Measurements from ENCODE around the gene KRTAP10-11. TPM values are rescaled to one million over a fixed set of nuclear protein-coding genes. Genes with fewer than 3 reads are reported as not detected.

KRTAP10-11 gene
- total RNA-seq, 4 donors from 2014 or later, result not detected

DNA sequence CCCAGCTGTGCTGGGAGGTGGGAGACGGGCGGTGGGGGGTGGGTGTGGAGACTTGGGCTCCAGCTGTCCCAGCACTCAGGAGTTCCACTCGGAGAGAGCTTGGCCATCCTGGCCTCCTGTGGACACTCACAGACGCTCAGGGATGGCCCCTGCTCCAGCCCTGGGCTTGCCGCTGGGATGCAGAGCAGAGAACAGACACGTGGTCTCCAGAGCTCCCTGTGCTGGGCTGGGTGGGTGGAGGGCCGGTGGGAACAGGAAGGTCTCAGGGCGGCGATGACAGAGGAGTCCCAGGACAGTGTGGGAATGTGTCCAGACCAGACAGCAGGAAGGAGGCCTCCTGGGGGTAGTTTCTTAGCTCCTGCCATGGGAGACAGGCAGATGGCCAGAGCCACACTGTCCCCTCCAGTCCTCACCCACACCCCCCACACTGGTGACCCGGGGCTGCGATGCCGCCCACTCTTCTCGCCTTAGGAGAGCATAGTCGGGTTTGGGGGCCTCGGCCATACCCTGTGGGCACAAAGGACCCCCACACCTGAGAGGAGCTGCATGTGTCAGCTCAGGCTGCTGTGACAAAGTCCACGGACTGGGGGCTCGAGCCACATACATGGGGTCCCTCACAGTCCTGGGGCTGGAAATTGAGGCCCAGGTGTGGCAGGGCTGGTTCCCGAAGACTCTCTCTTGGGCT is 17.4 kb upstream of the KRTAP10-11 start:
- intact Hi-C loops (cut with DNase I; ENCODE audit: low total_unique reads), result no loop called here
- Histone ChIP-seq H3K4me1 (no peaks in the 10 kb centered on the region), H3K27me3 (no peaks in the 10 kb centered on the region), H3K9me3 (peaks cover 0 to 8% of the 10 kb centered on the region in 2 donors), H3K36me3 (no peaks in the 10 kb centered on the region), H3K27ac (no peak overlapping the region), H3K4me3 (no peak overlapping the region)
- no peak for DNase-seq
- TF ChIP-seq, protein P1, sequence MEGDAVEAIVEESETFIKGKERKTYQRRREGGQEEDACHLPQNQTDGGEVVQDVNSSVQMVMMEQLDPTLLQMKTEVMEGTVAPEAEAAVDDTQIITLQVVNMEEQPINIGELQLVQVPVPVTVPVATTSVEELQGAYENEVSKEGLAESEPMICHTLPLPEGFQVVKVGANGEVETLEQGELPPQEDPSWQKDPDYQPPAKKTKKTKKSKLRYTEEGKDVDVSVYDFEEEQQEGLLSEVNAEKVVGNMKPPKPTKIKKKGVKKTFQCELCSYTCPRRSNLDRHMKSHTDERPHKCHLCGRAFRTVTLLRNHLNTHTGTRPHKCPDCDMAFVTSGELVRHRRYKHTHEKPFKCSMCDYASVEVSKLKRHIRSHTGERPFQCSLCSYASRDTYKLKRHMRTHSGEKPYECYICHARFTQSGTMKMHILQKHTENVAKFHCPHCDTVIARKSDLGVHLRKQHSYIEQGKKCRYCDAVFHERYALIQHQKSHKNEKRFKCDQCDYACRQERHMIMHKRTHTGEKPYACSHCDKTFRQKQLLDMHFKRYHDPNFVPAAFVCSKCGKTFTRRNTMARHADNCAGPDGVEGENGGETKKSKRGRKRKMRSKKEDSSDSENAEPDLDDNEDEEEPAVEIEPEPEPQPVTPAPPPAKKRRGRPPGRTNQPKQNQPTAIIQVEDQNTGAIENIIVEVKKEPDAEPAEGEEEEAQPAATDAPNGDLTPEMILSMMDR (IDR thresholded peaks at IDR 0.05), result no peak
- TF ChIP-seq POLR2A (IDR thresholded peaks at IDR 0.05), result no peak

DNA sequence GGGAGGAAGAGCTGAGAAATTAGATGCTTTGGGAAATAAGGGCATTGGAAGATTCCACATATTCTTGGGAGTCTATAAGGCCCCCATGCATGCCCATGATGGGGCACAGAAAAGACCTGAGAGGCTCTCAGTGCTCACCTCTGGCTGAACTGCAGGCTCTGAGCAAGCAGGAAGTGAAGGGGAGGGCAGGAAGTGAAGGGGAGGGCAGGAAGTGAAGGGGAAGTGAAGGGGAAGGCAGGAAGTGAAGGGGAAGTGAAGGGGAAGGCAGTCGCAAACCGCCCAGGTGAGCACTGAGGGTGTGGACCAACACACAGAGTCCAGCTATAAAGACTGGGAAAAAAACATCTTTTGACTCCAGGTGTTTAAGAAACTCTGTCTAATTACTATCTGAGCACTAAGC is 15.8 kb upstream of the KRTAP10-11 start:
- Histone ChIP-seq H3K4me1 (no peaks in the 10 kb centered on the region), H3K4me3 (no peak overlapping the region), H3K27me3 (no peaks in the 10 kb centered on the region), H3K9me3 (peaks cover 0 to 8% of the 10 kb centered on the region in 2 donors), H3K36me3 (no peaks in the 10 kb centered on the region), H3K27ac (no peak overlapping the region)
- intact Hi-C loops (cut with DNase I; ENCODE audit: low total_unique reads), result no loop called here
- no peak for TF ChIP-seq POLR2A (IDR thresholded peaks at IDR 0.05)
- TF ChIP-seq, protein P1 (IDR thresholded peaks at IDR 0.05), result no peak
- DNase-seq, result no peak

DNA sequence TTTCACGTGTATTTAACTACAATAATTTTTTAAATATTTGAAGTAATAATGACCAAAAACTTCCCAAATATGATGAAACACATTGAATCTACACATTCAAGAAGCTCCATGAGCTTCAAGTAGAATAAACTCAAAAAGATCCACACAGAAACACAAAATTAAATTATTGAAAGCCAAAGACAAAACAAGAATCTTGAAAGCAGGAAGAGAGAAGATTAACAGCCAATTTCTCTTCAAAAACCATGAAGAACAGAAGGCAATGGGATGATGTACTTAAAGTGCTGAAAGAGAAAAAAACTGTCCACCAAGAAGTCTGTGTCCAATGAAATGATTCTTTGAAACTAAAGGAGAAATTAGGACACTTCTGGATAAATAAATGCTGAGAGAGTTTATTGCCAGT is 14.1 kb upstream of the KRTAP10-11 start:
- Histone ChIP-seq H3K36me3 (no peaks in the 10 kb centered on the region), H3K9me3 (peaks cover 0 to 8% of the 10 kb centered on the region in 2 donors), H3K27ac (no peak overlapping the region), H3K4me3 (no peak overlapping the region), H3K4me1 (no peaks in the 10 kb centered on the region), H3K27me3 (no peaks in the 10 kb centered on the region)
- intact Hi-C loops (cut with DNase I; ENCODE audit: low total_unique reads), result no loop called here
- no peak for TF ChIP-seq POLR2A (IDR thresholded peaks at IDR 0.05)
- TF ChIP-seq, protein P1 (IDR thresholded peaks at IDR 0.05), result no peak
- no peak for DNase-seq

DNA sequence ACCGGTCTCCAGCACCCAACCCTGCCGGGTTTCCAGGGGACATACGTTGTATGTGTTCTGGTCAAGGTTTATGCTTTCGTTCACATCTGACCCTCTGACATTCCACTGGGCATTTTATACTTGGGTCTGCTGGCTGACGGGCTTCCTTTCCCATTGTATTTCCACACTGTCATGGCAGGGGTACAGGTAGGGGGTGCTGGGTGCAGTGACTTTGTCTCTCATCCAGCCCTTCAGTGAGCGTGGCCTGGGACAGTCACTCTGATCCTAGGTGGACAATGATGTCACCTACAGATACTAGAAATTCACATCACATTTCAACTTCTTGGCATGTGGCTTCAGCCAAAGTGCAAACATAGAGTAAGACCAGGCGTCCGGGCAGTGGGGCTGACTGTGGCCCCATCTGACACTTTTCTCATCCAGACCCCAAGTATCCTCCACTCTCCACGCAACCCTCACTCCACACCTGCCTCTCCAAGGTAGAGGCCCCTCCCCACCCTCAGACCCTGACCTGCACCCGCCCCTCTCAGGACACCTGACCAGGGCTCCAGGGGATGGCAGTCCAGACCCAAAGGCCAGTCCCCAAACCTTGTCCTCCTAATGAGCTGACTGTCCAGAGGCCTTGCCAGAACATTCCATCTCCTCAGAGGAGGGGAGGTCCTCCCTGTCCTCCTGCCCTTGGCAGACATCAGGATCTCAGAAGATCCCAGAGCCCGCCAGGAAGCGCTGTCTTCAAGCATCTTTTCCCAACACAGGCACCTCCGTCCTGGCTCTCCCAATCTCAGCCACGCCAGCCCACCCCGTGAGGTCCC is 9.8 kb upstream of the KRTAP10-11 start:
- Histone ChIP-seq H3K27ac (no peak overlapping the region), H3K36me3 (no peaks in the 10 kb centered on the region), H3K4me1 (no peaks in the 10 kb centered on the region), H3K9me3 (peaks cover 0 to 8% of the 10 kb centered on the region in 2 donors), H3K27me3 (no peaks in the 10 kb centered on the region), H3K4me3 (no peak overlapping the region)
- TF ChIP-seq POLR2A (IDR thresholded peaks at IDR 0.05), result no peak
- TF ChIP-seq, protein P1 (IDR thresholded peaks at IDR 0.05), result no peak
- intact Hi-C loops (cut with DNase I; ENCODE audit: low total_unique reads), result no loop called here
- no peak for DNase-seq
